H1 (cell line): ENCODE measurements around the gene MSH5. TPM values are rescaled to one million over a fixed set of nuclear protein-coding genes. Genes with fewer than 3 reads are reported as not detected.

Experiments used
- CTCF ChIA-PET: fragments of 300-600 bp; sonication (Branson Sonifier 250); formaldehyde crosslinking; loops from one replicate; lab custom pipeline; 2021; ENCODE audit not compliant: partially characterized antibody; lab: Charles Lee
- POLR2A ChIA-PET: fragments of 300-600 bp; sonication (Branson Sonifier 250); formaldehyde crosslinking; loops from one replicate; lab custom pipeline; 2021; ENCODE audit warnings: inconsistent platforms; ENCODE audit not compliant: partially characterized antibody; lab: Charles Lee
- DNase-seq, 2 experiments: peaks; one replicate each; pipeline versions ENCODE4 v3.0.0 to v3.0.0-alpha.2; 2010 to 2022; ENCODE audit warnings: low spot score in 2 of 2, low read depth in 1 of 2, mixed read lengths in 1 of 2
- FAIRE-seq: peaks from 2 replicates; lab custom pipeline; 2011; peaks lifted over from hg19 to GRCh38; lab: Jason Lieb, UNC
- H2AFZ ChIP-seq: 2 replicates; pipeline ENCODE4 v1.8.1; 2012; ENCODE audit warnings: low read length, inconsistent platforms
- H2AK5ac ChIP-seq: 2 replicates; pipeline ENCODE4 v1.6.1; 2013; ENCODE audit warnings: low read depth, low read length
- H2BK120ac ChIP-seq: replicated peaks from 2 replicates; pipeline ENCODE3; 2013; ENCODE audit warnings: low read depth, low read length, inconsistent platforms
- H2BK12ac ChIP-seq: 2 replicates; pipeline ENCODE4 v1.6.1; 2013; ENCODE audit warnings: low read depth, low read length
- H2BK15ac ChIP-seq: 2 replicates; pipeline ENCODE4 v1.6.1; 2013; ENCODE audit warnings: low read length
- H2BK20ac ChIP-seq: 2 replicates; pipeline ENCODE4 v1.6.1; 2013; ENCODE audit warnings: low read length
- H2BK5ac ChIP-seq: 2 replicates; pipeline ENCODE4 v1.6.1; 2013; ENCODE audit warnings: low read depth, low read length
- H3K14ac ChIP-seq: 2 replicates; pipeline ENCODE4 v1.6.1; 2013; ENCODE audit warnings: inconsistent platforms; ENCODE audit not compliant: insufficient read length
- H3K18ac ChIP-seq: 2 replicates; pipeline ENCODE4 v1.6.1; 2013; ENCODE audit warnings: low read length; ENCODE audit errors: extremely low read depth
- H3K23ac ChIP-seq: 2 replicates; pipeline ENCODE4 v1.6.1; 2013; ENCODE audit warnings: inconsistent platforms; ENCODE audit not compliant: insufficient read length
- H3K23me2 ChIP-seq: 2 replicates; pipeline ENCODE4 v1.6.1; 2013; ENCODE audit warnings: low read depth, low read length
- H3K27ac ChIP-seq: 2 replicates; pipeline ENCODE4 v1.6.1; 2011; ENCODE audit warnings: low read depth, low read length, inconsistent platforms
- H3K27me3 ChIP-seq, 4 experiments: replicated peaks in 1 of 4; 1 replicate in 1 of 4; 2 replicates in 3 of 4; pipeline versions ENCODE4 v1.6.1 to v1.8.1; 2011 to 2013; ENCODE audit warnings: low read length in 3 of 4, mild to moderate bottlenecking in 3 of 4, inconsistent platforms in 2 of 4, mixed read lengths in 2 of 4, moderate library complexity in 1 of 4; ENCODE audit not compliant: control insufficient read depth in 3 of 4, insufficient read depth in 3 of 4; ENCODE audit errors: extremely low read depth in 1 of 4
- H3K36me3 ChIP-seq, 4 experiments: 2 replicates each; pipeline versions ENCODE4 v1.6.1 to v1.8.1; 2011 to 2013; ENCODE audit warnings: mild to moderate bottlenecking in 4 of 4, low read length in 3 of 4, moderate library complexity in 2 of 4, control low read depth in 1 of 4, inconsistent platforms in 1 of 4; ENCODE audit not compliant: insufficient read depth in 4 of 4, control insufficient read depth in 2 of 4
- H3K4ac ChIP-seq: replicated peaks from 2 replicates; pipeline ENCODE3; 2013; ENCODE audit warnings: low read length, low read depth, mixed read lengths, inconsistent platforms; ENCODE audit not compliant: insufficient read length
- H3K4me1 ChIP-seq, 4 experiments: replicated peaks in 1 of 4; 1 replicate in 1 of 4; 2 replicates in 3 of 4; pipeline versions ENCODE4 v1.6.1 to v1.8.1; 2011 to 2013; ENCODE audit warnings: low read length in 3 of 4, inconsistent platforms in 2 of 4, mixed read lengths in 1 of 4; ENCODE audit not compliant: insufficient read depth in 4 of 4, control insufficient read depth in 3 of 4
- H3K4me2 ChIP-seq, 2 experiments: 2 replicates each; pipeline versions ENCODE4 v1.6.1 to v1.8.1; 2011 to 2013; ENCODE audit warnings: low read depth in 2 of 2, low read length in 2 of 2, control low read depth in 1 of 2, inconsistent platforms in 1 of 2, mild to moderate bottlenecking in 1 of 2; ENCODE audit not compliant: insufficient read depth in 1 of 2
- H3K4me3 ChIP-seq, 4 experiments: fragments of 200-600, 300-600 bp in 1 of 4; sonication (generic), shearing (Covaris generic), sonication (Bioruptor Twin) in 1 of 4; 2 replicates each; pipeline versions ENCODE4 v1.5.1 to v1.8.1; 2011 to 2016; ENCODE audit warnings: low read length in 4 of 4, low read depth in 3 of 4, control low read depth in 2 of 4, inconsistent platforms in 2 of 4, mild to moderate bottlenecking in 2 of 4, mixed read lengths in 1 of 4, moderate library complexity in 1 of 4; ENCODE audit not compliant: insufficient read depth in 2 of 4; ENCODE audit errors: extremely low read depth in 1 of 4
- H3K56ac ChIP-seq: replicated peaks from 2 replicates; pipeline ENCODE3; 2013; ENCODE audit warnings: low read depth, mild to moderate bottlenecking, mixed read lengths, low read length, inconsistent platforms; ENCODE audit not compliant: insufficient read length
- H3K79me1 ChIP-seq: 2 replicates; pipeline ENCODE4 v1.6.1; 2013; ENCODE audit warnings: low read depth, low read length, control low read depth
- H3K79me2 ChIP-seq, 2 experiments: 2 replicates each; pipeline versions ENCODE4 v1.6.1 to v1.8.1; 2012 to 2013; ENCODE audit warnings: low read length in 2 of 2, mild to moderate bottlenecking in 2 of 2, inconsistent platforms in 1 of 2; ENCODE audit not compliant: insufficient read depth in 2 of 2, control insufficient read depth in 1 of 2
- H3K9ac ChIP-seq, 4 experiments: replicated peaks in 1 of 4; 1 replicate in 1 of 4; 2 replicates in 3 of 4; pipeline versions ENCODE4 v1.6.1 to v1.8.1; 2011 to 2013; ENCODE audit warnings: low read depth in 3 of 4, low read length in 3 of 4, control low read depth in 2 of 4, mild to moderate bottlenecking in 2 of 4, moderate library complexity in 2 of 4, inconsistent platforms in 1 of 4; ENCODE audit errors: extremely low read depth in 1 of 4
- H3K9me3 ChIP-seq, 2 experiments: 2 replicates each; pipeline versions ENCODE4 v1.6.1 to v1.8.1; 2012 to 2013; ENCODE audit warnings: mild to moderate bottlenecking in 2 of 2, moderate library complexity in 2 of 2, control low read depth in 1 of 2, inconsistent platforms in 1 of 2, low read depth in 1 of 2, low read length in 1 of 2, mixed read lengths in 1 of 2; ENCODE audit not compliant: insufficient read depth in 2 of 2
- H4K20me1 ChIP-seq, 2 experiments: replicated peaks in 1 of 2; 2 replicates each; pipeline versions ENCODE3 to v1.8.1; 2011 to 2013; ENCODE audit warnings: inconsistent platforms in 2 of 2, low read length in 2 of 2, mild to moderate bottlenecking in 1 of 2; ENCODE audit not compliant: insufficient read depth in 2 of 2, control insufficient read depth in 1 of 2
- H4K5ac ChIP-seq: 2 replicates; pipeline ENCODE4 v1.6.1; 2013; ENCODE audit warnings: low read length, low read depth, mixed read lengths, inconsistent platforms; ENCODE audit not compliant: insufficient read length
- H4K8ac ChIP-seq: 2 replicates; pipeline ENCODE4 v1.8.0; 2013; ENCODE audit warnings: mild to moderate bottlenecking, moderate library complexity, low read length, inconsistent platforms; ENCODE audit not compliant: insufficient read depth; ENCODE audit errors: extremely low read depth
- H4K91ac ChIP-seq: replicated peaks from 2 replicates; pipeline ENCODE3; 2013; ENCODE audit warnings: low read length, mixed read lengths, inconsistent platforms; ENCODE audit not compliant: insufficient read length
- ASH2L ChIP-seq: fragments of 200-600, 300-600 bp; sonication (generic); IDR thresholded peaks from one replicate; pipeline ENCODE4 v1.7.1; 2017; ENCODE audit warnings: low read length
- BACH1 ChIP-seq: IDR thresholded peaks from 2 replicates; pipeline ENCODE4 v1.6.1; 2012; ENCODE audit warnings: low read length, improper control_type of control experiment
- BCL11A ChIP-seq, 2 experiments: IDR thresholded peaks; one replicate each; pipeline ENCODE4 v1.6.1; 2011; ENCODE audit warnings: low read depth in 2 of 2, low read length in 2 of 2, mild to moderate bottlenecking in 2 of 2
- HDAC2 ChIP-seq, 2 experiments: fragments of 300-600 bp in 1 of 2; sonication (generic) in 1 of 2; IDR thresholded peaks; 2 replicates each; pipeline ENCODE4 v1.6.1; 2011 to 2012; ENCODE audit warnings: low read depth in 2 of 2, low read length in 2 of 2, mild to moderate bottlenecking in 2 of 2, moderate library complexity in 2 of 2, borderline replicate concordance in 1 of 2, inconsistent platforms in 1 of 2
- KDM1A ChIP-seq: fragments of 200-600, 300-600 bp; sonication (generic); IDR thresholded peaks from 2 replicates; pipeline ENCODE4 v1.7.1; 2016; ENCODE audit warnings: mild to moderate bottlenecking, low read length, borderline replicate concordance
- NANOG ChIP-seq: IDR thresholded peaks from 2 replicates; pipeline ENCODE4 v1.6.1; 2011; ENCODE audit warnings: low read length, low read depth, mild to moderate bottlenecking, inconsistent platforms; ENCODE audit not compliant: insufficient read depth, poor library complexity, severe bottlenecking
- SAP30 ChIP-seq: fragments of 300-600 bp; sonication (generic); IDR thresholded peaks from 2 replicates; pipeline ENCODE4 v1.7.1; 2012; ENCODE audit warnings: low read length, moderate library complexity, mild to moderate bottlenecking, inconsistent platforms; ENCODE audit not compliant: insufficient read depth, insufficient replicate concordance
- SUZ12 ChIP-seq: fragments of 200-600 bp; sonication (generic); IDR thresholded peaks from 2 replicates; pipeline ENCODE4 v1.6.1; 2012; ENCODE audit warnings: mild to moderate bottlenecking, inconsistent platforms, low read length, moderate library complexity, mixed read lengths
- TAF1 ChIP-seq: IDR thresholded peaks from 2 replicates; pipeline ENCODE4 v1.6.1; 2011; ENCODE audit warnings: mild to moderate bottlenecking, low read depth, low read length
- YY1 ChIP-seq: IDR thresholded peaks from 2 replicates; pipeline ENCODE4 v1.6.1; 2011; ENCODE audit warnings: low read depth, mild to moderate bottlenecking, low read length
- WGBS, 2 experiments: shearing (Covaris generic) in 1 of 2; methylation state at CpG; one replicate each; pipeline versions ENCODE4 v1.1.6 to v1.1.7; 2013 to 2015; ENCODE audit warnings: low lambda C conversion rate in 2 of 2, mixed read lengths in 2 of 2, inconsistent platforms in 1 of 2, low coverage in 1 of 2, missing lambda C conversion rate in 1 of 2; ENCODE audit not compliant: insufficient replicate concordance in 2 of 2, insufficient coverage in 1 of 2, insufficient read length in 1 of 2; ENCODE audit errors: extremely low coverage in 1 of 2, missing lambda C conversion rate in 1 of 2; 5-methylcytosine and 5-hydroxymethylcytosine counted together
- polyA plus RNA-seq, 7 experiments: library from polyadenylated mRNA; depleted of rRNA in 3 of 7; stranded (reverse) in 5 of 7; unstranded in 2 of 7; fragments of >200 nt in 5 of 7; fragments of 200-250 nt in 2 of 7; gene quantifications; 1 replicate in 5 of 7; 2 replicates in 1 of 7; 4 replicates in 1 of 7; pipeline versions ENCODE4 v1.2.1 to v1.2.3, GENCODE V29; 2011 to 2013; ENCODE audit warnings: missing spikeins in 2 of 7, mixed read lengths in 2 of 7
- total RNA-seq: library from RNA; stranded (reverse); fragmentation: NEBNext Ultra II Directional; extraction: Animal tissue kit (Norgen Biotek cat#: 25700); gene quantifications from 2 replicates; pipeline ENCODE4 v1.2.1, GENCODE V29; 2021

MSH5 gene
- total and polyA plus RNA-seq, 2 of the 8 experiments (the other 6 are each of a cell fraction or from before 2014, with no cell fraction given) = 25.3 to 26.5 TPM

DNA sequence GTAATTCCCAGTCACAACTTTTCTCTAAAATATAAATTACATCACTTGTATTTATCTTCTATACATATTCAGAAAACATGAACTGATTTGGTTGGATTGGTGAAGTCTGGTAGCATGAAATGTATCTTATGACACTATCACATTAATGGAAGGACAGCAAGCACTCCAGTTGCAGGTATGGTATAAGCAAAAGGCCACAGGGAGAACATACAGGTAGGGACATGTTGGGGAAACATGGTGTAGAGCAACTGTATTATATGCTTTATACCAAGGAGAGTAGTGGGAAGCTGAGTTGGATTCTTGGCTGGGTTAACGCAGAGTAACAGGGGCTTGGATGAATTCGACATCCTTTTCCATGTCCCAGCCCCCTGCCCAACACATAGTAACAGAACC, 57.2 kb downstream of the MSH5 start:
- Histone ChIP-seq H3K27ac (no peak overlapping the region), H3K23ac (no peak overlapping the region), H2BK12ac (no peak overlapping the region), H3K9ac (no peak overlapping the region), H3K4me1 (peaks cover 0 to 2% (median under 1%) of the 10 kb centered on the region in 4 experiments; a peak in 3 of 7 replicates), H3K79me2 (peaks cover 0 to 19% of the 10 kb centered on the region in 2 experiments; a peak in 2 of 4 replicates), H3K4ac (no peak overlapping the region), H4K5ac (no peak overlapping the region), H3K36me3 (peaks cover 2 to 26% (median 11%) of the 10 kb centered on the region in 4 experiments; a peak in 6 of 8 replicates), H4K20me1 (peaks cover 1 to 6% of the 10 kb centered on the region in 2 experiments), H3K14ac (no peak overlapping the region), H3K79me1 (peaks cover 3% of the 10 kb centered on the region; the same call in 1 of the 2 replicates), H2BK120ac (no peak overlapping the region), H2AK5ac (no peak overlapping the region), H4K91ac (no peak overlapping the region), H3K18ac (no peak overlapping the region), H2BK15ac (no peak overlapping the region), H2AFZ (no peak overlapping the region), H4K8ac (no peak overlapping the region), H3K4me3 (no peak overlapping the region), H2BK5ac (no peak overlapping the region), H3K4me2 (no peak overlapping the region), H3K56ac (no peak overlapping the region), H3K27me3 (no peaks in the 10 kb centered on the region), H3K9me3 (no peaks in the 10 kb centered on the region), H2BK20ac (no peak overlapping the region), H3K23me2 (peaks cover 5% of the 10 kb centered on the region; the same call in 1 of the 2 replicates)
- POLR2A ChIA-PET = interaction anchor here (0.9 to 7.6 kb wide), 9 partner anchors 9 to 132 kb away, joined by 3 to 81 read pairs (median 9); partner anchors contain the start of genes GPANK1, HSPA1A, HSPA1B and HSPA1L
- TF ChIP-seq SAP30 (no peak), TAF1 (no peak), YY1 (no peak), KDM1A (no peak), NANOG (no peak), BCL11A (IDR thresholded peaks at IDR 0.05; ENCODE audit: low read depth in 2 of 2, low read length in 2 of 2) (no peak), ASH2L (no peak), SUZ12 (no peak), BACH1 (no peak), HDAC2 (IDR thresholded peaks at IDR 0.05; ENCODE audit: borderline replicate concordance in 1 of 2, low read depth in 2 of 2, low read length in 2 of 2) (no peak)
- WGBS, 2 experiments = 94% methylated on average over 2 of the region's 2 CpGs; no CpG with 5 or more reads in 1 of the 2 experiments
- DNase-seq (no peak), FAIRE-seq (no peak)
- CTCF ChIA-PET = interaction anchor here (0.8 to 5.9 kb wide), 9 partner anchors 9 to 90 kb away, joined by 3 to 28 read pairs (median 6); partner anchors contain the start of genes HSPA1A, HSPA1L, LSM2 and VWA7
